Activated T-helper 1 cell treated with anti-CD3 and anti-CD28 coated beads, Interleukin-2, amount 50 U/mL, for 16 hours (primary cell): ENCODE results near the gene MCF2L2.

ENCODE experiments used
- DNase-seq, 2 donors: peaks; one replicate each; pipeline ENCODE4 v3.0.0-alpha.2; 2020; ENCODE audit warnings: low read depth in 1 of 2, low spot score in 1 of 2

Gene MCF2L2

DNA sequence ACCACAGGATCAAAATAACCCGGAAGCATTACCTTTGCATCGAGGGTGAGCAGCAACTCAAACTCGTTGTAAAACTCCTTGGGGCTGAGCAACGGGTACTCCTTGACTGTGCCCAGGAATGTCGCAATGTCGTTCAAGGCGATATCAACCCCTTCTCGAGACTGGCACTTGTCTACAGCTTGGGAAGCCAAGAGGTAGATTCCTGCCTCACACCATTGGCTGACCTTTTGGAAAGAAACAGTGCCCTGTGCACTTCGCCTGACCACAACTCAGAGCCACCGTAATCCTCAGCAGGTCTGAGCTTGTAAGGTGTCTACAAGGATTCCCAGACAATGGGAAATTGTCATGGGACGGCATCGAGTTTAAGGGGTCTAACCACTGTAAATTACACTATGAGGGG is 131.5 kb downstream of the MCF2L2 start:
- DNase-seq: no peak

DNA sequence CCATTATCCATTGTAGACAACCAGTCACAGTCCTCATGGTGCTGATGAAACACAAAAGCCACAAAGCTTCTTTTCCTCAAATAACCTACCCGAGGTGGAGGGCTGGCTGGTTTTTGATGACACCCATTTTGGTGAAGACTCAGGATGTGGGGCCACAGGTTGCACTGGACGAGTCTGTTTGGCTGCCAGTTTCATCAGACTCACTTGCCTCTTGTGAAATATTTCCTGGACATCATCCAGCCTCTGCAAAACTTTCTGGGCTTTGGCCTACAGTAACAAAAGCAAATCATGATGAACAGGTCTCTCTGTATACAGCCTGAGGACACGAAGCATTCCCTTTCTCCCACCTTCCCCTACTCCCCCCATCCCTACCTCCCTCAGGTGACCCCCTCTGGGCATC is 133.2 kb downstream of the MCF2L2 start:
- DNase-seq: no peak

DNA sequence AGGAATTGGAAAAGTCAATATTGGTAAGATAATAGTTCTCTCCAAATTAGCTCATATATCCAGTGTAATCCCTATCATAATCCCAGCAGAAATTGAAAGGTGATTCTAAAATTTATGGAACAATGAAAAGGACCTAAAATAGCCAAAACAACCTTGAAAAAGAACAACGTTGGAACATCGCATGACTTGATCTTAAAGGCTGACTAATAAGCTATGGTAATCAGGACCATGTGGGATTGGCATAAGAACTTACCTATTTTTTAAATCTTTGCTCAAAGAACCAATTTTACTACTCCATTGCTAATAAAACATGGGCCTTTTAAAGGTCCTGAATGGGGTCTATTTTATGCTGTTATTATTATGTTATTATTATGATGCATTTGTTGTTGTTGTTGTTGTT is 134.5 kb downstream of the MCF2L2 start:
- DNase-seq: no peak

DNA sequence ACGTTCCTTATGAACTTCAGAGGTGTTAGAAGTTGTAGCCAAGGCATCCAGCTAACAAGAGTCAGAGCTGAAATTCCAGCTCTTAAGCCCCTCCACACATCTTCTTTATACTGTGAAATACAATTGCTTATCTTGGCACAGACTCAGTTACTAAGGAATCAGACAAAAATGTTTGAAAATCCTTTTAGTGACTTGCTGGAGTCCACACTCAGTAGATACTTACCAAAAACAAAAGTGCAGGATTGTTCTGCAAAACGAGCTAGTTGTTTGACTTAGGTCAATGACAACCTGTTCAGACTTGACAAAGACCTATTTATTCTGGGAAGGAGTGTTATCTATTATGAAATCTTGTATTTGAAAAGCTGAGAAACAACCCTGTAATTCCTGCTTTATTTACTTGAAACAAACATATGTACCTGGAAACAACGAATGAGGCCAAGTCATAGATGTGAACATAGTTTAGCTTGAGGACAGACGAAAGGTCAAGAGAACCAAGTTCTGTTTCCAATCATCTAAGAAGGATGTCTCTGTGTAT is 136.9 kb downstream of the MCF2L2 start:
- no peak for DNase-seq

DNA sequence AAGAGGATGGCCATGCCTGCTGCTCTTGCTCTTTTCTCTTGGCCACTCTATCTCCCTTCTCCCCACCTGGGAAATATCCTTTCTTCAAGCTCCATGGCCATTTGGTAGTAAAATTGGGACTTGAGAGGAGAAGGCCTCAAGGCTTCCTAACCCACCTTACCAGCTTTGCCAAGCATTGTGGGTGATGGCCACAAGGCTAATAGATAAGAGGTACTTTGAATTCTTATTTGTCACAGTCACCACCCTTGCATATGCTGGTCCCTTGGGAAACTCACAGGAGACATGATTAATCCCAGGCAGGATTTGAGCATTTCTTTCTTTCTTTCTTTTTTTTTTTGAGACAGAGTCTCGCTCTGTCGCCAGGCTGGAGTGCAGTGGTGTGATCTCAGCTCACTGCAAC is 138.2 kb downstream of the MCF2L2 start:
- no peak for DNase-seq

DNA sequence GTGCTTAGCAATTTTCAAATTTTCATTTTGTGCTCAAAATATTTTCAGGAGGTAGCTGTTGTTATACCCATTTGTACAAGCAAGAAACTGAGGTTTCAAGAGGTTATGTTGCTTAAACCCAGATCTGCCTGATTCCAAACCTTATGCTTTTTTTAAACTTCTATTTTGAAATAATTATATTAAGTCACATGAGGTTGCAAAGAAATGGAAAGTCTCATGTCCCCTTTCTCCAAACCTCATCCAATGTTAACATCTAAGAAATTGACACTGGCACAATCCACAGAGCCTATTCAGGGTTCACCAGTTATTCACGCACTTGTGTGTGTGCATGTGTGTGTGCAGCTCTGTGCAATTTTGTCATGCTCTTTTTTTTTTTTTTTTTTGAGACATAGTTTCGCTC is 140.3 kb downstream of the MCF2L2 start:
- no peak for DNase-seq

DNA sequence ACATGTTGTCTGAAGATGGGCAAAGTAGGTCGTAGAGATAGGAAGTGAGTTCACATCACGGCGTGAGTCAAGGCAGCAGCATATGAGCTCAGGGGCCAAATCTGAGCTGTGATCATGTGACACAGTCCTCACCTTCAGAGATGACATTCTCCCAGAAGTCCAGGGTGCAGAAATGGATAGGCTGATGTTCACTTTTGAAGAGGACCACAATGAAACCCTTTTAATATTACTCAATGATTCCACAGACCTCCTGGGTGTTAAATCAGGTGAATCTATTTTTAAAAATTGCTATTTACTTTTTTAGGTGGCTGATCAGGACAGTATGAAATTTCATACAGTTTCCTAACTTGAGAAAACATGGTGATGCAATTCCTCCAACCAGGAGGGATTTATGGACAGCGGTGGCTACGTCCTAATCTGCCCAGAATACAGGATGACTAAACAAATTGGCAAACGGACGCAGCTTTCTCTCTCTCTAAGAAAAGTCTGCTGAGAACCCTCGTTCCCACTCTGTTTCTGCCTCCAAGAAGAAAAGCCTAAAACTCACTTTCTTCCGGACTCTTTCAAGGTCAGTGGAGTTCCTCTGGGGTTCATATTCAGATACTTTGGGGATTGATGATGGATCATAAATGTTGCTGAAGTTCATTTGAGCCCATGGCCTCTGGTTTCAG is 141.0 kb downstream of the MCF2L2 start:
- DNase-seq: no peak

DNA sequence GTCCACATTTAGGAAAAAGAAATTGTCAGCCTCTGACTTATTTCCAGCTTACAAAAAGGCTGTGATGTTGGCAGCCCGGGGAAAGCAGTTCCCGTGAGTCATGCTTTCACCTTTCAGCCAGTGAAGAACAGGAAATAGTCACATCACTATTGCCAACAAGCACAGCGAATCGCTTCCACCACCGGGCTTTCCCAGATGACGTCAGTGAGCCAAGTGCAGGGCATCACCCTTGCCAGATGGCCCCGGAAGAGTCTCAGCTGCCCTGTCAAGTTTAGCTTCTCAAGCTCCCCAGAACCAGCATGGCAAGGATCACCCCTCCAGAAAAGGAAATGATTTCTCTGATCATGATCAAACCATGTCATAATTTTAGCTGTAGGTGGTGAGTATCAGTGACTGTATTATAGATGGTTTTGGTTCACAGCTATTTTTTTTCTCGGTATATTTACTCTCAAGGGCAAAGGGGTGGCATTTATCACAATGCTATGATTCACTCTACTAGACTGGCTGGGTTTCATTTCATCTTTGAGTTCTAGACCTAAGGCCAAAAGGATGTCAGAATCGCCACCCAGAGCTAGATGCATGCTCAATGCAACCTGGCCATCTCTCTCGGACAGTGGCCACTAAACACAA is 142.5 kb downstream of the MCF2L2 start:
- peak; percentile 69 to 83 for DNase-seq

DNA sequence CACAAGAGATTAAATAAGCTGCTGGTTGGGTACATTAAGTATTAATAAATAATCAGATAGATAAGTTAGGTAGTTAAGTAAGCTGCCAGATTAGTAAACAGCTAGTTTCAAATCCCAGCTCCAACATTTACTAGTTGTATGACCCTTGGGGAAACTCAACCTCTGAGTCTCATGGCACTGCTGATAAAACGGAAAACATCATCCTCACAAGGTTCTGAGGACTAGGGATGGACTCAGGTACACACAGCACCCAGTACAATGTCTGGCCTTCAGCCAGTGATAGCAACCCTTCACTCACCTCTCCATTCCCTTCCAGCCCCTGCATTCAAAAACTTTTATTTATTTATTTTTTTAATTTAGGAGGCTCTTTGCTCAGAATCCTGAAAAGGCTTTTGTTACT is 143.1 kb downstream of the MCF2L2 start:
- DNase-seq: no peak

DNA sequence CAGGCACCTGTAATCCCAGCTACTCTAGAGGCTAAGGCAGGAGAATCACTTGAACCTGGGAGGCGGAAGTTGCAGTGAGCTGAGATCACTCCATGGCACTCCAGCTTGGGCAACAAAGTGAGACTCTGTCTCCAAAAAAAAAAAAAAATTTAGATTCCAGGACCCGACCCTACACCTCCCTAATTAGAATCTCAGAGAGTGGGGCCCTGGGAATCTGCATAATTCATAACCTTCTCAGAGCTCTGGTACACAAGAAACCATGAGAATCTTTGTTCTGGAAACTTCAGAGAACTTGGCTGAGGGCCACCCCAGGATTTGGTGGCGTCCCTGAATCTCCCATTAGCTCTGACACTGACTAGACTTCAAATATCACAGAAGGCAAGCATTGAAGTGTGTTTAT is 143.8 kb downstream of the MCF2L2 start:
- no peak for DNase-seq

DNA sequence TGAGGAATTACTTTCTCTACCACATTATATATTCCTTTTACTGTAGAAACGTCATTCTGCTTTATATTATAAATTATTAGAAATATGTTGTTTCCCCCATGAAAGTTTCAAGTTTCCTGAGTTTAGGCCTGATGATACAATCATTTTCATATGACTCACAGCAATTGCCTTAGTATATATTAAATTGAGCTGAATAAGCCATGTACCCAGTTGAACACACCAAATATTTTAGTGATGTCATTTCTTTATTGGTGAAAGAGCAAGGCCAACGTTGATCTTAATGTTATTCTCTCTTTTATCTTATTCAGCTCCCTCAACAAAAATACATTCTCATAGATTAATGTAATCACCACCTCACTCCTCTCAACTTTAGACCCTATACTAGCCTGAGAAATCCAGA is 144.5 kb downstream of the MCF2L2 start:
- no peak for DNase-seq

DNA sequence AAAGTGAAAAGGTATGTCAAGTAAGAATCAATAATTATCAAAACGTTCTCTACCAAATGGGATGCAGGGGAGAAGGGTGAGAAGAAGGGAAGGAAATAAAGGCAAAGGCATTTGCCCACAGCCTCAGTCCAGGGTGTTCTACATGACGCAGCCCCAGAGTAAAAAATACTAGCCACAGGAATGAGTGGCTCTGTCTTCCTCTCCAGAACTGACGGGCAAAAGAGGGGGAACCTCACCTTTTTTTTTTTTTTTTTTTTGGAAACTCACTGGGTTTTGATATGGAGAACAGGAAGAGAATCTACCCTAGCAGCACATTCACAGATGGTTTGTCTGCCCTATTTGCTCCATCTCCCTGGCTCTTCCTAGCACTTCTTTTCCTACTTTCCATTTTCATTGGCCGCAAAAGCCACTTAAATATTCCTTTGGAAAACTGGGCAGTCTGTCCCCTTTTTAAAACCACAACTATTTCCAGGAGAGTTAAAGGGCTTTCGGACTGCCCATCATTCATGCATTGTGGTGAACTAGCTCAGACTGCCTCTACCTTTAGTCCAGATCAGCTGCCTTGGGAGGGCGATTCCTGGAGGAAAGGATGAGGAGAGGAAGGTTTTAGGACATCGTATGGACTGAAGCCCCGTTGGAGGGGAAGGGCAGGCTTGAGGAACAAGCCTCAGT is 147.2 kb downstream of the MCF2L2 start:
- DNase-seq: no peak

DNA sequence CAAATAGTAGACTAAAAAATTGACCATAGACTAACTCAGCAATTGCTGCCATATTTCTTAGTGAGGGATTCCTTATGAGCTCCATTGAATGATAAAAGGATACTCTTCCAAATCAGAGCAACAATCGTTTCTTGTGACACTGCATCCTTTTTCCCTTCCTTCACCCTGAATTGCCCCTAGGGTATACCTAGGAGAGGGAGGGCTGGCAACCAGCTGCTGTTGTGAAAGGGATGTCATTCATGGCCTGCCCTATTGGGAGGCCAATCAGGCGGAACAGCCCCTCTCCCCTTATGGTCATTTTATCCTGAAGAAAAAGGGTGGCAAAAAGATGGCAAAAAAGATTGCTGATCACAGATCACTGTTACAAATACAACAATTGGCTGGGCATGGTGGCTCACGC is 149.0 kb downstream of the MCF2L2 start:
- no peak for DNase-seq

DNA sequence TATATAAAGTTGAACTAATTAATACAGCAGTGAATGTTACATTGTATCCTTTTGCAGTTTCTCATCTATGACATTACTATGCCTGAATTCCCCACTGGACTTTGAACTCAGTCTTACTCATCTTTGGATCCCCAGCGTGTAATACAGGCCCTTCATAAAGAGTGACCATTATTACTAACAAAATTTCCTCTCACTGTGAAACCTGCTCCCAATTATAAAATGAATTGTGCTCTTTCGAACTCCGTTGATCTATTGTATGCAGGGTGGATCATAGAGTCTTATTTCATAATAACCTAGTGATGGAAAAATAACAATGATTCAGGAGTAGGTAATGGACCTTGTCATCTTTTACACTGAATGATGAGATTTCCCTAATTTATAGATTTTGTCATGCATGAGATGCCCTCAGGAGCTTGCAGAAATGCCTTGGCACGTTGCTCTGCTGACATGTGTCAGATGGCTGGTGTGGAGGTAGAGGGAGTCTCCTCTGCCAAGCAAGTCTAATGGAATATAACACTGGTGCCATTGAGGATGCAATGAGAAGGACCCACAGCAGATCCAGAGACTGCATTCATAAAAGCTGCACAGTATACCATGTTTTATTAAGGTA is 149.8 kb downstream of the MCF2L2 start:
- DNase-seq: no peak

DNA sequence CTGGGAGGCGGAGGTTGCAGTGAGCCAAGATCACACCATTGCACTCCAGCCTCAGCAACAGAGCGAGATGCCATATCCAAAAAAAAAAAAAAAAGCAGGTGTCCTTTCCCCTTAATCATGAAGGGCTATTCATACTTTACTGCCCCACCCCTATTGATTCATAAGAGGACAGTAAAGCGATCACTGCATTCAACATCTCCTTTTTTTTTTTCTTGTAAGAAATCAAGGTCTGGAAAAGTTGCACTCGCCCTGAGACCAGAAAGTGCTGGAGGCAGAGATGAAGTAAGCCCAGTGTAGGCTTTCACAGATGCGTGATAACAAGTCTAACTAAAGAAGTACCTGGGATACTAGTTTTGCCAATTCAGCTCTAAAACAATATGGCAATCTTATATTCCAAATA is 151.2 kb downstream of the MCF2L2 start:
- DNase-seq: no peak

DNA sequence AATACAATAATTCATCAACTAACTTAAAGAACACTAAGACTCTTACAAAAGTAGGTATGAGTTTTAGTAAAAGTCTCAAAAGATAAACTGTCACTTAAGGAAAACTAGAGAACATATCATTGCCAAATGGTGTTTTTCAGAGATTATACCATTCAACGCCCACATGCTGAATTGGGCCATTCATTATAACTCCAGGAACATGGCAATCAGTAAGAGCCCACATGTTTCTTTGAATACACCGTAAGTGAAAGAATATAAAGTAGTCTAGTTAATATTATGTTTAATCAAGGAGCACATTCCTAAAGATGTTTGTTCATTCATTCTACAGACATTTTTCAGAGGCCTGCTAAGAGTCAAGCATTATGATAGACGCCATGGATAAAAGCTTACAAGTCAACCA is 152.5 kb downstream of the MCF2L2 start:
- no peak for DNase-seq

DNA sequence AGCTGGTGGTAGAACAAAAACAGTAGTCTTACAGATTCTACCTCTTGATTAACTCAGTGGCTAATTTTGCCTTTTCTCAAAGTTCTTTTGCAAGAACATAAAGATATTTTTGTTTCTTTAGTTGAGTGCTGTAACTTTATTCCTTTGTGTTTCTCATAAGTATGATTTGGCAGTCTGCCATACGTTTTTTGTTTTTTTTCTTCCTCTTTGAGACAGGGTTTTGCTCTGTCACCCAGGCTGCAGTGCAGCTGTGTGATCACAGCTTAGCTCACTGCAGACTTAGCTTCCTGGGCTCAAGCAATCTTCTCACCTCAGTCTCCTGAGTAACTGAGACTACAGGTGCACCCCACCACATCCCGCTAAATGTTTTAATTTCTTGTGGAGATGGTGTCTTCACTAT is 153.0 kb downstream of the MCF2L2 start:
- no peak for DNase-seq

DNA sequence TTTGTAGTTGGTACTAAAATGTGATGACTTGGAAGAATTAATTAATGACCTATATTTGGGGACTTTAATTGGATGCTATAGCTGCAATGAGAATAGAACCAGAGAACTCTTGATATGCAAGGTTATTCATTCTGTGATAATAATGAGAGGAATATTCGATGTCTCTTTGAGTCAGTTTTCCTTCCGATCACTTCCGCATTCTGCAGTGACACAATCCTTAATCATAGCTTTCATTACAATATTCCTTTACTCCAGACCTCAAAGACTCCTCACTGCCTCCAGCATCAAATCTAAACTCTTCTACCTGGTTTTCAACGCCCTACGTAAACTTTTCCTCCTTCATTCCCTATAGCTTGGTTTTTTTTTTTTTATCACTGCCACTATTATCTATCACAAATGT is 153.8 kb downstream of the MCF2L2 start:
- no peak for DNase-seq

DNA sequence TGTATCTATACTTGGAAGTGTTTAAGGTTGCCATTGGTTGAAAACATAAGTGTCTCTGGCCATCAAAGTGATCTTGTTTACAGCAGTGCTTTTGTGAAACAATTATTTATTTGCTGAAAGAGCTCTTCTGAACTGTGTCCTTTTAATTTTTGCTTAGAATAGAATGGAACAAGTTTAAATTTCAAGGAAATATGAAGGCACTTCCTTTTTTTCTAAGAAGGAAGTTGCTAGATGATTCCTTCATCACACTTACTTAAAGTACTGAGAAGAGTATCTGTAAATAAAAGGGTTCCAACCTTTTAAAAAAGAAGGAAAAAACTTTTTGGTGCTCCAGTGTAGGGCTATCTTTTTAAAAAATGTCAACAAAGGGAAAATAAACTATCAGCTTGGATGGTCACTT is 155.6 kb downstream of the MCF2L2 start:
- no peak for DNase-seq

DNA sequence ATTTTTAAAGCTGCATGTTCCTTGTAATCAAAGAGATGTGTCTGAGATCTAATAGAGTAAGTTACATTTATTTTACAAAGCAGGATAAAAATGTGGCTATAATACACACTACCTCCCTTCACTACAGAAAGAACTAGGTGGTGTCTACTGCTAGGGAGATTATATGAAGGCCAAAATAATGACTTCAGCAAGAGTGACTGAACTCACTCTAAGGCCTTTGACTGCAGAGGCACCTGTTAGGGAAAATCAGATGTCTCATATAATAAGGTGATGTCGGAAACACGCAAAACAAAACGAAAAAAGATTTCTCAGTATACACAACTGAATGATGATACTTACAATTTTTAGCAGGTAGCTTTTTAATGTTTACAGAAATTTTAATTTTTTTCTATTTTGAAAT is 156.3 kb downstream of the MCF2L2 start:
- no peak for DNase-seq

DNA sequence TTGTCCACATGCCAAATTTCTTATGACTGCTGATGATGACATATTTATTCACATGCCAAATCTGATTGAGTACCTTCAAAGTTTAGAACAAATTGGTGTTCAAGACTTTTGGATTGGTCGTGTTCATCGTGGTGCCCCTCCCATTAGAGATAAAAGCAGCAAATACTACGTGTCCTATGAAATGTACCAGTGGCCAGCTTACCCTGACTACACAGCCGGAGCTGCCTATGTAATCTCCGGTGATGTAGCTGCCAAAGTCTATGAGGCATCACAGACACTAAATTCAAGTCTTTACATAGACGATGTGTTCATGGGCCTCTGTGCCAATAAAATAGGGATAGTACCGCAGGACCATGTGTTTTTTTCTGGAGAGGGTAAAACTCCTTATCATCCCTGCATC is 158.1 kb downstream of the MCF2L2 start:
- no peak for DNase-seq

DNA sequence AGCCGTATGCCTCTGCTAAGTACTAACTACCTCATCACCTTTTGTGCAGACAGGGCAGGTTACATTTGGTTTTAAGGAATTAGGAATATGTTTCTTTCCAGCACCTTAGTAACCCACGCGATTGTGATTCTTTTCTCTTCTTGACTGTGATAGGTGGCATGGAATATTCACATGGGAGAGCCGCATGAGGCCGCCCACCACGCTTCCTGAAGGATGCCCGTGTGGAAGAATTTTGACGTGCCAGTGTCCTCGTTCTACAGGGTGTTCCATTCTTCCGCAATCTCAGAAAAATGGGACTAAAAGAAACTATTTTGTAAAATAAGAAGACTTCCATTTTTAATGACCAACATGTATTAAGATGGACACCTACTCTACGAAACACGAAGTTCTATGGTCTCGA is 159.1 kb downstream of the MCF2L2 start:
- no peak for DNase-seq
